Peyer's patch (tissue), 4 donors: ENCODE measurements around the gene TMEM258. TPM values are rescaled to one million over a fixed set of nuclear protein-coding genes. Genes with fewer than 3 reads are reported as not detected.

Experiments used
- DNase-seq, 3 donors: peaks; one replicate each; pipeline ENCODE4 v3.0.0-alpha.2; 2017 to 2019
- H3K27ac ChIP-seq, 4 donors: fragments of 200-600 bp; sonication (generic); one replicate each; pipeline ENCODE4 v1.5.1; 2016 to 2019
- H3K27me3 ChIP-seq, 2 donors: fragments of 200-600 bp; sonication (generic); one replicate each; pipeline ENCODE4 v1.5.1; 2019
- H3K36me3 ChIP-seq, 3 donors: fragments of 200-600 bp; sonication (generic); one replicate each; pipeline ENCODE4 v1.5.1; 2016 to 2019
- H3K4me1 ChIP-seq, 4 donors: fragments of 200-600 bp; sonication (generic); one replicate each; pipeline ENCODE4 v1.5.1; 2016 to 2019
- H3K4me3 ChIP-seq, 4 donors: fragments of 200-600 bp; sonication (generic); 1 replicate in 3 of 4; 2 replicates in 1 of 4; pipeline ENCODE4 v1.5.1; 2016 to 2019; ENCODE audit warnings: mild to moderate bottlenecking in 1 of 4
- H3K9me3 ChIP-seq, 4 donors: fragments of 200-600 bp; sonication (generic); one replicate each; pipeline ENCODE4 v1.5.1; 2016 to 2019; ENCODE audit warnings: mild to moderate bottlenecking in 1 of 4
- POLR2A ChIP-seq, 2 donors: fragments of 450-650 bp; IDR thresholded peaks; one replicate each; pipeline ENCODE4 v1.5.1; 2017; ENCODE audit warnings: antibody characterized with exemption in 2 of 2, mild to moderate bottlenecking in 2 of 2, moderate library complexity in 2 of 2
- total RNA-seq, 4 donors: library from RNA; depleted of rRNA; stranded (reverse); fragments of >200 nt; gene quantifications; one replicate each; pipeline ENCODE4 v1.1.0, GENCODE V29; 2016
- TF ChIP-seq, protein P1 (sequence below), 6 experiments: fragments of 450-650 bp in 4 of 6; fragments of 200-600 bp in 2 of 6; sonication (generic) in 1 of 6; IDR thresholded peaks; one replicate each; pipeline ENCODE4 v1.5.1; 2017 to 2019; ENCODE audit warnings: antibody characterized with exemption in 6 of 6, mild to moderate bottlenecking in 3 of 6, moderate library complexity in 1 of 6

TMEM258 gene
- total RNA-seq, 4 donors from 2014 or later: 28.7 to 34.7 (median 34.5) TPM; not detected in 1

DNA sequence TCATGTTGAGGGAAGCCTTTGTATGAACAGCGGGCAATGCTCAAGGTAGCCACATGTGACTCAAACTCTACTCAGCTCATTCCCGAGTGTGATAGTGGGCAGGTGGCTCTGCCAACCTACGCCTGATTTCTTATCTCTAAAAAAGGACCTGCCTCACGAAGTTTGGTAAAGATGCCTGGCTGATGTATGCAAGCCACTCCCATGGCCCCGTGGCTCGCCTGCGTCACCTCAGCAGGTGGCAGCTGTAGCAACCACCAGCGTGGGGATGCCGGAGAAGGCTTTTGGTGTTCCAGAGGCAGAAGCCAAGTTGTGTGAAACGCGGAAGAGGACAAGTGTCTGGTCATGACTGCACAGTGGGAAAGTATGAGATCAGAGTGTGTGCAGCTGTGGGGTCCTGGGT is 41.1 kb upstream of the TMEM258 start:
- Histone ChIP-seq H3K4me1 (peaks cover 0 to 35% (median 6%) of the 10 kb centered on the region in 4 donors), H3K27me3 (no peaks in the 10 kb centered on the region), H3K4me3 (no peak overlapping the region), H3K27ac (no peak overlapping the region), H3K9me3 (no peaks in the 10 kb centered on the region), H3K36me3 (peaks cover 0 to 3% (median 0%) of the 10 kb centered on the region in 3 donors)
- no peak for TF ChIP-seq POLR2A (IDR thresholded peaks at IDR 0.05)
- TF ChIP-seq, protein P1, sequence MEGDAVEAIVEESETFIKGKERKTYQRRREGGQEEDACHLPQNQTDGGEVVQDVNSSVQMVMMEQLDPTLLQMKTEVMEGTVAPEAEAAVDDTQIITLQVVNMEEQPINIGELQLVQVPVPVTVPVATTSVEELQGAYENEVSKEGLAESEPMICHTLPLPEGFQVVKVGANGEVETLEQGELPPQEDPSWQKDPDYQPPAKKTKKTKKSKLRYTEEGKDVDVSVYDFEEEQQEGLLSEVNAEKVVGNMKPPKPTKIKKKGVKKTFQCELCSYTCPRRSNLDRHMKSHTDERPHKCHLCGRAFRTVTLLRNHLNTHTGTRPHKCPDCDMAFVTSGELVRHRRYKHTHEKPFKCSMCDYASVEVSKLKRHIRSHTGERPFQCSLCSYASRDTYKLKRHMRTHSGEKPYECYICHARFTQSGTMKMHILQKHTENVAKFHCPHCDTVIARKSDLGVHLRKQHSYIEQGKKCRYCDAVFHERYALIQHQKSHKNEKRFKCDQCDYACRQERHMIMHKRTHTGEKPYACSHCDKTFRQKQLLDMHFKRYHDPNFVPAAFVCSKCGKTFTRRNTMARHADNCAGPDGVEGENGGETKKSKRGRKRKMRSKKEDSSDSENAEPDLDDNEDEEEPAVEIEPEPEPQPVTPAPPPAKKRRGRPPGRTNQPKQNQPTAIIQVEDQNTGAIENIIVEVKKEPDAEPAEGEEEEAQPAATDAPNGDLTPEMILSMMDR (IDR thresholded peaks at IDR 0.05): no peak
- DNase-seq: no peak

DNA sequence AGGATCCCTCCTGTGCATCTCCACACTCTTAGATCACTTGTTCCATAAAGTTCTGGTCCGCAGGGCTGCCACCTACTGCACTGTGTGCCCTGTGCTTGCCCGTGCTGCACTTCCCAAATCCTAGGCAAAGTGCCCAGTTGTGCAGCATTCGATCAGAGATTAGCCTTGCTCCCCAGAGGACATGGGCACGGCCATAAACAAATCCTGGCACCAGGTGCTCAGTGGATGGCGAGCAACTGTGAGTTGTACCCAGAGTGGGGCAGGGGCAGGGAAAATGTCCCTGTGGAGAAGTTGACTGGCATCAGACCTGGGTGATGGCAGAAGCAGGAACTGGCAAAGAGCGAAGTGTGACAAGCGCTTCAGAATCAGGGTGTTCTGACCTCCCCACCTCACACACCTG is 40.4 kb upstream of the TMEM258 start:
- no peaks in the 10 kb centered on the region for H3K27me3 ChIP-seq
- no peaks in the 10 kb centered on the region for H3K9me3 ChIP-seq
- H3K4me3 ChIP-seq: no peak overlapping the region
- DNase-seq: no peak
- peaks cover 0 to 35% (median 10%) of the 10 kb centered on the region in 4 donors for H3K4me1 ChIP-seq
- H3K27ac ChIP-seq: no peak overlapping the region
- no peaks in the 10 kb centered on the region for H3K36me3 ChIP-seq
- TF ChIP-seq, protein P1 (IDR thresholded peaks at IDR 0.05): no peak
- no peak for TF ChIP-seq POLR2A (IDR thresholded peaks at IDR 0.05)

DNA sequence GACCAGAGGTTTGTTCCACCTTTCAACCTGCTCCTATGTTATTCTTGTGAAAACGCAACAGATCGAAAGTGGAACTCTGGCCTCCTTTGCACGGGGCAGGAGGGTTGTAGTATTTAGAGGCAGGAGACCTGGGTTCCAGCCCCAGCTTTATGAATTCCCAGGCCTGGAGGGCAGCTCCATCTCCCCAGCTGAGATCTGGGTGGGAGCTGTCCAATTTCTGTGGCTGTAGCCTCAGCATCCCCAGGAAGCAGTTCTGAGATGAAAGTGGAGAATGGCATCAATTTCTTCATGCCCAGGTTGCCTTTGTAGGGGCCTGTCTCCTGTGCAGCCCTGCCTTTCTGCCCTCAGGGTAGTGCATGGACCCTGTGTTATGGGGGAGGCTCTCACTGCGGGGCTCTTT is 39.8 kb upstream of the TMEM258 start:
- no peak overlapping the region for H3K4me3 ChIP-seq
- H3K27me3 ChIP-seq: no peaks in the 10 kb centered on the region
- no peaks in the 10 kb centered on the region for H3K36me3 ChIP-seq
- DNase-seq: no peak
- TF ChIP-seq, protein P1 (IDR thresholded peaks at IDR 0.05): no peak
- no peak for TF ChIP-seq POLR2A (IDR thresholded peaks at IDR 0.05)
- H3K9me3 ChIP-seq: no peaks in the 10 kb centered on the region
- peaks cover 0 to 41% (median 11%) of the 10 kb centered on the region in 4 donors for H3K4me1 ChIP-seq
- no peak overlapping the region for H3K27ac ChIP-seq

DNA sequence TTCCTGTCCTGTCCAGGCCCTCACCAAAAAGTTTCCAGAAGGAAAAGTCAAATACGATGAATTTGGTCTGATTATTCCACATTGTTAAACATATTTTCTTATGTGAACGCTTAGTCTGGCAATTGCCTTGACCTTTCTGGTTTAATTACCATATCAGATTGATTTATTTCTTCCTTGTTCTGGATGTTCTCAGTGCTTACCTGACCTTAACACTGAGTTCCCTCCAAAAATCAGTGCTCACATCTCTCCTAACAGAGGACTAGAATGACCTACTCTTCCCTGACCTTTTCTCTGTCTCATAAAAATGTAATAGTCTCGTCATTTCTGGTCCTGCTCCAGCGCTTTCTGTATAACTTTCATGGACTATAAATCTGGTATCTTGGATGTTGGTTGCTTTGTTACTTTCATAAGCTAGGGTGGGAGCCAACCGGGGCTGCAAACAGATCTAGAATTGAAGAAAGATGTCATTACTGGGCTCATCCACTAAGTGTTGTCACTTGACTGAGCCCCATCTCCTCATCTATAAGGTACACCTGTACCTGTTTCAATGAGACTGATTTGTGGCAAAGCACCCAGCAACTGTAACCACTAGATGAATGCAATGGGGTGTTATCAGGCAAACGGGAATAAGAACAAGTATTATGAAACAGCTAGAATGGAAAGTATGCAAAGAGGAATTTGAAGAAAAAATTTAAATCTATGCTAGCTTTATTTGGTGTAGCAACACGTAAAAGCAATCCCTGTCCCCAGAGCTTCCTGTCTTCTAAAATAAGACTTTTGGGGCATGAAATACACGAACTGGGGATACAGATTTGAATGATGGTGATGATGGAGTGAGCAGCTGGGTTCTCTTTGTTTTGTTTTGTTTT is 38.1 kb upstream of the TMEM258 start:
- no peaks in the 10 kb centered on the region for H3K27me3 ChIP-seq
- H3K27ac ChIP-seq: peak overlapping the region in 3 of 4 donors; percentile 39 to 92 (median 42)
- H3K4me3 ChIP-seq: peak overlapping the region in 1 of 4 donors; percentile 59
- no peaks in the 10 kb centered on the region for H3K9me3 ChIP-seq
- H3K36me3 ChIP-seq: no peaks in the 10 kb centered on the region
- no peak for DNase-seq
- H3K4me1 ChIP-seq: peaks cover 0 to 43% (median 11%) of the 10 kb centered on the region in 4 donors
- TF ChIP-seq POLR2A (IDR thresholded peaks at IDR 0.05): no peak
- TF ChIP-seq, protein P1 (IDR thresholded peaks at IDR 0.05): no peak

DNA sequence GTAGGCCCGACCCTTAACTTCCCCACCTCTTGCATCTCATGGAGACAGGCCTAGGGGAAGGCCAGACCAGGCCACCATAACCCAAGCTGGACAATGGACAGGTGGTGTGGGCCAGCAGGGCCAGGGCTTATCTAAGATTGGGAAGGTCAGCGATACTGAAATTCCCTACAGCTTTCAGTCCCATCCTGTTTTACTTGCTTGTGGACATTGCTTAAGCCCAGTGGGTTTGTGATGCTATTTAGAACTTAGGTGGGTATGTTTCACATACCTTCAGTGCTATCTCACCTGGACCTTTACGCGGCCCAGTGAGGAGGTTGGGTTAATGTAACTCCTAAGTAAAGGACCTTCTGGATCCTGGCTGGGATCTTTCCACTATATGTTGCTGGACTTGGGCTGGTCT is 37.4 kb upstream of the TMEM258 start:
- TF ChIP-seq, protein P1 (IDR thresholded peaks at IDR 0.05): no peak
- TF ChIP-seq POLR2A (IDR thresholded peaks at IDR 0.05): no peak
- Histone ChIP-seq H3K4me3 (peak overlapping the region in 1 of 4 donors; percentile 59), H3K27me3 (no peaks in the 10 kb centered on the region), H3K27ac (peak overlapping the region in 3 of 4 donors; percentile 42 to 92 (median 55)), H3K4me1 (peaks cover 0 to 38% (median 11%) of the 10 kb centered on the region in 4 donors), H3K36me3 (no peaks in the 10 kb centered on the region), H3K9me3 (no peaks in the 10 kb centered on the region)
- no peak for DNase-seq
